ENCODE data around the gene DLG2.
"Not testable (repeated sequence)": the region's sequence is repeated elsewhere in the genome, so short reads cannot be mapped to it uniquely, and the experiment has no call there.

The DLG2 gene

GRCh38 chr11:83599066-83599465, 2028.1 kb downstream of the DLG2 start:
- no peak overlapping the region for H3K4me3 ChIP-seq (ENCODE audit: low read depth, low read length)
- TF ChIP-seq, protein P1, sequence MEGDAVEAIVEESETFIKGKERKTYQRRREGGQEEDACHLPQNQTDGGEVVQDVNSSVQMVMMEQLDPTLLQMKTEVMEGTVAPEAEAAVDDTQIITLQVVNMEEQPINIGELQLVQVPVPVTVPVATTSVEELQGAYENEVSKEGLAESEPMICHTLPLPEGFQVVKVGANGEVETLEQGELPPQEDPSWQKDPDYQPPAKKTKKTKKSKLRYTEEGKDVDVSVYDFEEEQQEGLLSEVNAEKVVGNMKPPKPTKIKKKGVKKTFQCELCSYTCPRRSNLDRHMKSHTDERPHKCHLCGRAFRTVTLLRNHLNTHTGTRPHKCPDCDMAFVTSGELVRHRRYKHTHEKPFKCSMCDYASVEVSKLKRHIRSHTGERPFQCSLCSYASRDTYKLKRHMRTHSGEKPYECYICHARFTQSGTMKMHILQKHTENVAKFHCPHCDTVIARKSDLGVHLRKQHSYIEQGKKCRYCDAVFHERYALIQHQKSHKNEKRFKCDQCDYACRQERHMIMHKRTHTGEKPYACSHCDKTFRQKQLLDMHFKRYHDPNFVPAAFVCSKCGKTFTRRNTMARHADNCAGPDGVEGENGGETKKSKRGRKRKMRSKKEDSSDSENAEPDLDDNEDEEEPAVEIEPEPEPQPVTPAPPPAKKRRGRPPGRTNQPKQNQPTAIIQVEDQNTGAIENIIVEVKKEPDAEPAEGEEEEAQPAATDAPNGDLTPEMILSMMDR (IDR thresholded peaks at IDR 0.05; ENCODE audit: low read depth, low read length, missing control alignments): no peak
- no peak for DNase-seq (ENCODE audit: low read depth)

DNA sequence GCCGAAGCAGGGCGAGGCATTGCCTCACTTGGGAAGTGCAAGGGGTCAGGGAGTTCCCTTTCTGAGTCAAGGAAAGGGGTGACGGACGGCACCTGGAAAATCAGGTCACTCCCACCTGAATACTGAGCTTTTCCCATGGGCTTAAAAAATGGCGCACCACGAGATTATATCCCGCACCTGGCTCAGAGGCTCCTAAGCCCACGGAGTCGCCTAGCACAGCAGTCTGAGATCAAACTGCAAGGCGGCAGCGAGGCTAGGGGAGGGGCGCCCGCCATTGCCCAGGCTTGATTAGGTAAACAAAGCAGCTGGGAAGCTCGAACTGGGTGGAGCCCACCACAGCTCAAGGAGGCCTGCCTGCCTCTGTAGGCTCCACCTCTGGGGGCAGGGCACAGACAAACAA, 2039.3 kb downstream of the DLG2 start:
- not testable (repeated sequence) for H3K4me3 ChIP-seq (ENCODE audit: low read depth, low read length); DNase-seq (ENCODE audit: low read depth)

- DNase-seq (ENCODE audit: low read depth): peak; percentile 68
- H3K4me3 ChIP-seq (ENCODE audit: low read depth, low read length): no peak overlapping the region
These were observed 2043.3 kb downstream of the DLG2 start for GRCh38 chr11:83583757-83584366.

DNA sequence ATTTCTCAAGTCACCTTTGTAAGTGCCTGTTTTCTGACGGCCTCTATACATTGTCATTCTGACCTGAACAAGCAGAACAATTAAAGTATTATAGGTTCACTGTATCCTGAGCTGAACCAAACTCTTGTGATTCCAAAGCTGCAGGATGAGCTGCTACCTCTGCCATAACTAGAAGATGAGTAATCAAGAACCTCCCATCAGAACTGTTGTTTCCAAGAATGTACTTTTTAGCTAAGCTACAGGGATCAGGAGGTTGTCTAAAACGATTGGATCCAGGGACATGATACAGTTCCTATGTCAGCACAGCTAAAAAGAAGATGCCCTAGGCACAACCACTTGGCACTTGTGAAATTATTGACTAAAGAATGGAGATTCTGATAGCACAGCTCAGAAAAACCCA, 2052.6 kb downstream of the DLG2 start:
- DNase-seq (ENCODE audit: low read depth): no peak
- H3K4me3 ChIP-seq (ENCODE audit: low read depth, low read length): no peak overlapping the region
- TF ChIP-seq, protein P1 (IDR thresholded peaks at IDR 0.05; ENCODE audit: low read depth, low read length, missing control alignments): no peak

More at GRCh38 chr11:83583757-83584366, 2043.3 kb downstream of the DLG2 start:
- TF ChIP-seq, protein P1 (IDR thresholded peaks at IDR 0.05; ENCODE audit: low read depth, low read length, missing control alignments): no peak

- H3K4me3 ChIP-seq (ENCODE audit: low read depth, low read length): no peak overlapping the region
- DNase-seq (ENCODE audit: low read depth): no peak
- TF ChIP-seq, protein P1 (IDR thresholded peaks at IDR 0.05; ENCODE audit: low read depth, low read length, missing control alignments): no peak
These were observed 2054.3 kb downstream of the DLG2 start for GRCh38 chr11:83572581-83573496.

GRCh38 chr11:83571302-83571701, 2055.8 kb downstream of the DLG2 start:
- TF ChIP-seq, protein P1 (IDR thresholded peaks at IDR 0.05; ENCODE audit: low read depth, low read length, missing control alignments): no peak
- no peak for DNase-seq (ENCODE audit: low read depth)

GRCh38 chr11:83569134-83569805, 2057.9 kb downstream of the DLG2 start:
- TF ChIP-seq, protein P1 (IDR thresholded peaks at IDR 0.05; ENCODE audit: low read depth, low read length, missing control alignments): no peak
- no peak for DNase-seq (ENCODE audit: low read depth)
- no peak overlapping the region for H3K4me3 ChIP-seq (ENCODE audit: low read depth, low read length)

More at GRCh38 chr11:83571302-83571701, 2055.8 kb downstream of the DLG2 start:
- H3K4me3 ChIP-seq (ENCODE audit: low read depth, low read length): no peak overlapping the region

All from GM12864 (cell line).